Mucosa of descending colon (tissue), 3 donors: ENCODE results near the gene KRTAP19-3. TPM values are rescaled to one million over a fixed set of nuclear protein-coding genes. Genes with fewer than 3 reads are reported as not detected.
"Not testable (repeated sequence)": the region's sequence is repeated elsewhere in the genome, so short reads cannot be mapped to it uniquely, and the experiment has no call there.

ENCODE experiments used
- ATAC-seq: fragments of 200-7000 bp; cut with Tn5 transposase; one replicate; pipeline ENCODE4 v1.9.1; 2020; ENCODE audit warnings: mild to moderate bottlenecking, moderate library complexity
- DNase-seq, 3 donors: peaks; one replicate each; pipeline ENCODE4 v3.0.0-alpha.2; 2020
- H3K36me3 ChIP-seq: fragments of 200-600 bp; one replicate; pipeline ENCODE4 v1.8.0; 2021; ENCODE audit warnings: low read depth, mild to moderate bottlenecking
- H3K4me1 ChIP-seq: fragments of 200-600 bp; one replicate; pipeline ENCODE4 v1.8.0; 2021; ENCODE audit warnings: low read depth, mild to moderate bottlenecking
- H3K4me3 ChIP-seq: fragments of 200-600 bp; one replicate; pipeline ENCODE4 v1.8.0; 2021; ENCODE audit warnings: mild to moderate bottlenecking
- H3K9me3 ChIP-seq: fragments of 200-600 bp; one replicate; pipeline ENCODE4 v1.8.0; 2021; ENCODE audit warnings: mild to moderate bottlenecking
- intact Hi-C, 2 donors: fragments of 100-400 bp; cut with DNase I in 1 of 2; cut with micrococcal nuclease in 1 of 2; formaldehyde crosslinking; loops; one replicate each; pipeline versions ENCODE4 v1.11.0 to v1.11.1; 2022; cut with DNase I, micrococcal nuclease
- long read RNA-seq, 2 donors: library from polyadenylated mRNA; unstranded; transcript quantifications; one replicate each; pipeline ENCODE4 v2.0.0, GENCODE V29; 2019 to 2021
- total RNA-seq, 3 donors: library from RNA; stranded (reverse); fragmentation: NEBNext Ultra II Directional in 2 of 3; extraction: Animal tissue kit (Norgen Biotek cat#: 25700) in 2 of 3; gene quantifications; one replicate each; pipeline versions ENCODE4 v1.2.1 to v1.2.4, GENCODE V29; 2021 to 2023
- TF ChIP-seq, protein P1 (sequence below): fragments of 200-600 bp; IDR thresholded peaks from one replicate; pipeline ENCODE4 v1.8.0; 2022; ENCODE audit warnings: antibody characterized with exemption, mild to moderate bottlenecking
- donor health status: DM: no; HTN: no; CAD: no; lungs with moderate emphysema.
- donor health status: DM: no; HTN: no; CAD: no.
- donor health status: DM: no; HTN: yes; CAD: no.

The KRTAP19-3 gene
- not detected for total RNA-seq
- long read RNA-seq, donor 1 = 0 reads
- long read RNA-seq, donor 2 = 0 reads

GRCh38 chr21:30491963-30492428 lies at the start of gene KRTAP19-3:
TSS of gene KRTAP19-3 (minus strand) at chr21:30492013. CDS start at chr21:30491957, 56 bp downstream.
- DNase-seq = no peak
- no peak for ATAC-seq
- Histone ChIP-seq H3K36me3 (no peaks in the 10 kb centered on the region), H3K9me3 (peaks cover 46% of the 10 kb centered on the region), H3K4me1 (no peaks in the 10 kb centered on the region), H3K4me3 (no peak within 1 kb of the TSS)
- intact Hi-C loops = no loop called here
- TF ChIP-seq, protein P1, sequence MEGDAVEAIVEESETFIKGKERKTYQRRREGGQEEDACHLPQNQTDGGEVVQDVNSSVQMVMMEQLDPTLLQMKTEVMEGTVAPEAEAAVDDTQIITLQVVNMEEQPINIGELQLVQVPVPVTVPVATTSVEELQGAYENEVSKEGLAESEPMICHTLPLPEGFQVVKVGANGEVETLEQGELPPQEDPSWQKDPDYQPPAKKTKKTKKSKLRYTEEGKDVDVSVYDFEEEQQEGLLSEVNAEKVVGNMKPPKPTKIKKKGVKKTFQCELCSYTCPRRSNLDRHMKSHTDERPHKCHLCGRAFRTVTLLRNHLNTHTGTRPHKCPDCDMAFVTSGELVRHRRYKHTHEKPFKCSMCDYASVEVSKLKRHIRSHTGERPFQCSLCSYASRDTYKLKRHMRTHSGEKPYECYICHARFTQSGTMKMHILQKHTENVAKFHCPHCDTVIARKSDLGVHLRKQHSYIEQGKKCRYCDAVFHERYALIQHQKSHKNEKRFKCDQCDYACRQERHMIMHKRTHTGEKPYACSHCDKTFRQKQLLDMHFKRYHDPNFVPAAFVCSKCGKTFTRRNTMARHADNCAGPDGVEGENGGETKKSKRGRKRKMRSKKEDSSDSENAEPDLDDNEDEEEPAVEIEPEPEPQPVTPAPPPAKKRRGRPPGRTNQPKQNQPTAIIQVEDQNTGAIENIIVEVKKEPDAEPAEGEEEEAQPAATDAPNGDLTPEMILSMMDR = no peak

- ATAC-seq = no peak
- intact Hi-C loops = no loop called here
- no peak for DNase-seq
- Histone ChIP-seq H3K9me3 (peaks cover 38% of the 10 kb centered on the region), H3K36me3 (no peaks in the 10 kb centered on the region), H3K4me1 (no peaks in the 10 kb centered on the region), H3K4me3 (no peak overlapping the region)
- TF ChIP-seq, protein P1 = no peak
Observed at GRCh38 chr21:30518876-30519275, 27.1 kb upstream of the KRTAP19-3 start.

GRCh38 chr21:30515681-30516080 lies 23.9 kb upstream of the KRTAP19-3 start:
- TF ChIP-seq, protein P1 = no peak
- ATAC-seq = no peak
- Histone ChIP-seq H3K9me3 (peaks cover 45% of the 10 kb centered on the region), H3K4me3 (no peak overlapping the region), H3K36me3 (no peaks in the 10 kb centered on the region), H3K4me1 (no peaks in the 10 kb centered on the region)
- no peak for DNase-seq
- intact Hi-C loops = no loop called here

GRCh38 chr21:30505621-30506205 lies 13.9 kb upstream of the KRTAP19-3 start:
- H3K36me3 ChIP-seq, intact Hi-C loops, ATAC-seq, DNase-seq, H3K4me3 ChIP-seq, H3K4me1 ChIP-seq: not testable (repeated sequence)
- peaks cover 52% of the 10 kb centered on the region for H3K9me3 ChIP-seq

DNA sequence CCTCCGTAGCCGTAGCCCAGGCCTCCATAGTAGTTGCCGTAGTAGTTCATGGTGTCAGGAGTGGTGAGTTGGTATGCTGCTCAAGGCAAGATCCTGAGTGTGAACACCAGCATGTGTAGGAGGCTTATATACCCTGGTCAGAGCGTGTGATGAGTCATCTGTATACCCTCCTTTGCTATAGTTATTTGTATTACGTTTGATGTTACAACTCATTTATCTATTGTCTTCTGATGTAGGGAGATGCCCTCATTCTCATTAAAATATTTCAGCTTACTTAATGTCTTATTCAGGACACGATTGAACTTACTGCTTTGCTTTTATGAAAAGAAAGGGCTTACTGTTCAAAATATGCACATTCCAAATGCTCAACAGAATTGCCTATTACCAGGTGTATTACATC lies 10.2 kb upstream of the KRTAP19-3 start, which contains the start of gene KRTAP19-5:
KRTAP19-5 (minus strand) TSS at position 101 of the 400 bp plus-strand sequence; CDS start at position 50, 51 bp downstream.
- H3K9me3 ChIP-seq = peaks cover 51% of the 10 kb centered on the region
- H3K4me3 ChIP-seq = no peak within 1 kb of the TSS
- intact Hi-C loops = no loop called here
- TF ChIP-seq, protein P1 = no peak
- H3K4me1 ChIP-seq = no peaks in the 10 kb centered on the region
- DNase-seq = no peak
- H3K36me3 ChIP-seq = no peaks in the 10 kb centered on the region
- ATAC-seq = no peak

GRCh38 chr21:30497065-30497464 lies 5.3 kb upstream of the KRTAP19-3 start, which contains the start of gene KRTAP19-4:
TSS of gene KRTAP19-4 (minus strand) at chr21:30497165. CDS start at chr21:30497110, 55 bp downstream.
- ATAC-seq (no peak), DNase-seq (no peak)
- no peak within 1 kb of the TSS for H3K4me3 ChIP-seq
- H3K36me3 ChIP-seq = no peaks in the 10 kb centered on the region
- H3K4me1 ChIP-seq = no peaks in the 10 kb centered on the region
- peaks cover 54% of the 10 kb centered on the region for H3K9me3 ChIP-seq
- intact Hi-C loops = no loop called here
- TF ChIP-seq, protein P1 = no peak
